ENCODE data around the gene CLC.
"Not testable (repeated sequence)": the region's sequence is repeated elsewhere in the genome, so short reads cannot be mapped to it uniquely, and the experiment has no call there.

The CLC gene

DNA sequence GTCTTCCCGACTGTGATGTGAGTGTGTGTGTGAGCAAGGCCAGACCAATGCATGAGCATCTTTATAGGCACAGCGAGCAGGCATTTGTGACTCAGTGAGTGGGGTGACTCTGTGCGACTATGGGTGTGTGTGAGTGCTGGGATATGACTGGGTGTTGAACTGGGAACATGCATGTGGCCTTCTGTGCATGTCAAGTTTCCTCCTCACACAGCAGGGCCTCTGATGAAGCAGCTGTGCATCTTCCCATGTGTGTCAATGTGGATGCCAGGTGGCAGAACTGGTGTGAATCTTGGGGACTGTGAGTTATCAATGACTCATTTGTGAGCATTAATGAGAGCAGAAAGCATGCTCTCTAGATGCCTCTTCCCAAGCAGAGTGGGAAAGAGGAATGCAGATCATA, 45.7 kb downstream of the CLC start:
- no peak overlapping the region for H3K4me2 ChIP-seq (ENCODE audit: low read length)
- no peaks in the 10 kb centered on the region for H3K4me1 ChIP-seq (ENCODE audit: control insufficient read depth, low read length)
- H3F3A ChIP-seq (ENCODE audit: control insufficient read depth, insufficient read depth) = no peaks in the 10 kb centered on the region
- TF ChIP-seq EZH2phosphoT487 (IDR thresholded peaks at IDR 0.05; ENCODE audit: borderline replicate concordance, low read length) = no peak
- TF ChIP-seq, protein P1, sequence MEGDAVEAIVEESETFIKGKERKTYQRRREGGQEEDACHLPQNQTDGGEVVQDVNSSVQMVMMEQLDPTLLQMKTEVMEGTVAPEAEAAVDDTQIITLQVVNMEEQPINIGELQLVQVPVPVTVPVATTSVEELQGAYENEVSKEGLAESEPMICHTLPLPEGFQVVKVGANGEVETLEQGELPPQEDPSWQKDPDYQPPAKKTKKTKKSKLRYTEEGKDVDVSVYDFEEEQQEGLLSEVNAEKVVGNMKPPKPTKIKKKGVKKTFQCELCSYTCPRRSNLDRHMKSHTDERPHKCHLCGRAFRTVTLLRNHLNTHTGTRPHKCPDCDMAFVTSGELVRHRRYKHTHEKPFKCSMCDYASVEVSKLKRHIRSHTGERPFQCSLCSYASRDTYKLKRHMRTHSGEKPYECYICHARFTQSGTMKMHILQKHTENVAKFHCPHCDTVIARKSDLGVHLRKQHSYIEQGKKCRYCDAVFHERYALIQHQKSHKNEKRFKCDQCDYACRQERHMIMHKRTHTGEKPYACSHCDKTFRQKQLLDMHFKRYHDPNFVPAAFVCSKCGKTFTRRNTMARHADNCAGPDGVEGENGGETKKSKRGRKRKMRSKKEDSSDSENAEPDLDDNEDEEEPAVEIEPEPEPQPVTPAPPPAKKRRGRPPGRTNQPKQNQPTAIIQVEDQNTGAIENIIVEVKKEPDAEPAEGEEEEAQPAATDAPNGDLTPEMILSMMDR (IDR thresholded peaks at IDR 0.05; ENCODE audit: low read depth, low read length, poor library complexity, severe bottlenecking) = no peak
- no peaks in the 10 kb centered on the region for H4K20me1 ChIP-seq (ENCODE audit: control insufficient read depth, insufficient read depth, low read depth, low read length)
- peaks cover 28% of the 10 kb centered on the region for H3K27me3 ChIP-seq (ENCODE audit: control insufficient read depth, low read length)
- H3K4me3 ChIP-seq (ENCODE audit: low read length) = no peak overlapping the region
- no peaks in the 10 kb centered on the region for H3K79me2 ChIP-seq (ENCODE audit: control insufficient read depth, low read length)
- H3K36me3 ChIP-seq (ENCODE audit: control insufficient read depth, low read length) = no peaks in the 10 kb centered on the region
- H3K9me2 ChIP-seq (replicated peaks; ENCODE audit: control insufficient read depth, low read length) = no peaks in the 10 kb centered on the region
- H3K9me3 ChIP-seq (ENCODE audit: control insufficient read depth, insufficient read depth, low read length) = no peaks in the 10 kb centered on the region; the same call in 1 of the 2 replicates
- no peak overlapping the region for H3K27ac ChIP-seq (ENCODE audit: low read depth, low read length)

DNA sequence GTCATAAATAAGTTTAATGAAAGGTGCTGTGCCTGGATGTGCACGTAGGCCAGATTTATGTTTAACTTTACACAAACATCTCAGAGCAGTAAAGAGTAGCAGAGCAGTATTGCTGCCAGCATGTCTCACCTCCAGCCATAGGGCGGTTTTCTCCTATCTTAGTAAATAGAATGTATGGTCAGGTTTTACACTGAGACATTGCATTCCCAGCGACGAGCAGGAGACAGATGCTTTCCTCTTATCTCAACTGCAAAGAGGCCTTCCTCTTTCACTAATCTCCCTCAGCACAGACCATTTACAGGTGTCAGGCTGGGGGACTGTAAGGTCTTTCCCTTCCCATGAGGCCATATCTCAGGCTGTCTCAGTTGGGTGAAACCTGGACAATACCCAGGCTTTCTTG, 49.2 kb downstream of the CLC start:
- not testable (repeated sequence) for H3K9me3 ChIP-seq (ENCODE audit: control insufficient read depth, insufficient read depth, low read length); H3K79me2 ChIP-seq (ENCODE audit: control insufficient read depth, low read length); H3F3A ChIP-seq (ENCODE audit: control insufficient read depth, insufficient read depth); H3K9me2 ChIP-seq (replicated peaks; ENCODE audit: control insufficient read depth, low read length); H4K20me1 ChIP-seq (ENCODE audit: control insufficient read depth, insufficient read depth, low read depth, low read length); H3K4me3 ChIP-seq (ENCODE audit: low read length); H3K36me3 ChIP-seq (ENCODE audit: control insufficient read depth, low read length); H3K4me1 ChIP-seq (ENCODE audit: control insufficient read depth, low read length); H3K27ac ChIP-seq (ENCODE audit: low read depth, low read length); H3K4me2 ChIP-seq (ENCODE audit: low read length)
- H3K27me3 ChIP-seq (ENCODE audit: control insufficient read depth, low read length) = peaks cover 22% of the 10 kb centered on the region

DNA sequence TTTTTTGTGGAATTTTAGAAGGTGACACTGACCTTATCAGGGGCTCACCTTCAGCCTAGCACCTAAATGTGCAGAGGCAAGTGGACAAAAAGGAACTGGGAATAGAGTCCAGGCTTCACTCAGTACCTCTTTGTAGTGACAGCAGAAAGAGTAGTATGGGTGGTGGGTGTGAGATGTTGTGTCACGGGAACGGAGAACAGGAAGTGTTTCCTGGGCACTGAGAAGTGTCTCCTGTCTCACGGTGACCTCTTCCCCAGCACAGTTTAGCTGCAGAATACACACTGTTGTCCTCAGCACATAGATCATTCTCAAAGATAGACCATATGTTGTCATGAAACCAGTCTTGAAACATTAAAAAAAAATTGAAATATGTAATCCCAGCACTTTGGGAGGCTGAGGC, 51.1 kb downstream of the CLC start:
- TF ChIP-seq EZH2phosphoT487 (IDR thresholded peaks at IDR 0.05; ENCODE audit: borderline replicate concordance, low read length) = no peak
- TF ChIP-seq, protein P1 (IDR thresholded peaks at IDR 0.05; ENCODE audit: low read depth, low read length, poor library complexity, severe bottlenecking) = no peak
- Histone ChIP-seq H4K20me1 (ENCODE audit: control insufficient read depth, insufficient read depth, low read depth, low read length) (no peaks in the 10 kb centered on the region), H3K9me2 (replicated peaks; ENCODE audit: control insufficient read depth, low read length) (no peaks in the 10 kb centered on the region)

DNA sequence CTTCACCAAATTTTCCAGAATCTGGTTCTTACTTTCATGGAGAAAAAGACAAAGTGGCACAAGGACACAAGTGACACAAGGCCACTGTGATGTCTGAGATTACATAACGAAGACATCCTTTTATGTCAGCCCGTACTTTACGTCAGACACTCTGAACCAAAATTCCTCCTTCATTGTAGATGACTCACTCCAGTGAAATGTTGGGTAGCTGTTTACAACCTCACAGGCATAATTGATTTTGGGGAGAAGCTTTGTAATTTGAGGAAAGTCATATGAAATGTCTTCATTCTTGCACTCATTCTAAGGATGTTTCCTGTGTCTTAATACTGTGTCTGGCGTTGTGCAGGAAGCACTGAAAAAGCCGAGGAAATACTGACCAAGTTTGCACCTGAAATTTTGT, 53.6 kb downstream of the CLC start:
- Histone ChIP-seq H3K79me2 (ENCODE audit: control insufficient read depth, low read length) (no peaks in the 10 kb centered on the region), H3K27me3 (ENCODE audit: control insufficient read depth, low read length) (peaks cover under 1% of the 10 kb centered on the region; the same call in 1 of the 2 replicates), H3K4me3 (ENCODE audit: low read length) (no peak overlapping the region), H3K4me1 (ENCODE audit: control insufficient read depth, low read length) (no peaks in the 10 kb centered on the region), H3F3A (ENCODE audit: control insufficient read depth, insufficient read depth) (no peaks in the 10 kb centered on the region), H3K36me3 (ENCODE audit: control insufficient read depth, low read length) (no peaks in the 10 kb centered on the region), H3K27ac (ENCODE audit: low read depth, low read length) (no peak overlapping the region), H4K20me1 (ENCODE audit: control insufficient read depth, insufficient read depth, low read depth, low read length) (no peaks in the 10 kb centered on the region), H3K9me3 (ENCODE audit: control insufficient read depth, insufficient read depth, low read length) (no peaks in the 10 kb centered on the region; the same call in 1 of the 2 replicates), H3K4me2 (ENCODE audit: low read length) (no peak overlapping the region), H3K9me2 (replicated peaks; ENCODE audit: control insufficient read depth, low read length) (no peaks in the 10 kb centered on the region)
- TF ChIP-seq, protein P1 (IDR thresholded peaks at IDR 0.05; ENCODE audit: low read depth, low read length, poor library complexity, severe bottlenecking) = no peak
- TF ChIP-seq EZH2phosphoT487 (IDR thresholded peaks at IDR 0.05; ENCODE audit: borderline replicate concordance, low read length) = no peak

More for the DNA sequence above, 51.1 kb downstream of the CLC start:
- H3K9me3 ChIP-seq (ENCODE audit: control insufficient read depth, insufficient read depth, low read length) = no peaks in the 10 kb centered on the region; the same call in 1 of the 2 replicates
- no peaks in the 10 kb centered on the region for H3K36me3 ChIP-seq (ENCODE audit: control insufficient read depth, low read length)
- H3K4me1 ChIP-seq (ENCODE audit: control insufficient read depth, low read length) = no peaks in the 10 kb centered on the region
- peaks cover 9% of the 10 kb centered on the region for H3K27me3 ChIP-seq (ENCODE audit: control insufficient read depth, low read length)
- no peak overlapping the region for H3K4me3 ChIP-seq (ENCODE audit: low read length)
- no peak overlapping the region for H3K27ac ChIP-seq (ENCODE audit: low read depth, low read length)
- no peaks in the 10 kb centered on the region for H3F3A ChIP-seq (ENCODE audit: control insufficient read depth, insufficient read depth)
- H3K4me2 ChIP-seq (ENCODE audit: low read length) = no peak overlapping the region
- no peaks in the 10 kb centered on the region for H3K79me2 ChIP-seq (ENCODE audit: control insufficient read depth, low read length)
